GM12875 (cell line): ENCODE measurements around the gene IFT20.
A peak's percentile ranks its signal among the peaks of the same experiment; 100 is the strongest.

Source experiments
- H3K4me3 ChIP-seq: one replicate; pipeline ENCODE4 v1.5.1; 2011; ENCODE audit warnings: low read depth, low read length, control low read depth
- CTCF ChIP-seq: IDR thresholded peaks from 2 replicates; pipeline ENCODE4 v1.5.1; 2011; ENCODE audit warnings: low read depth, mild to moderate bottlenecking, control low read depth, inconsistent platforms, low read length, moderate library complexity, borderline replicate concordance; ENCODE audit not compliant: insufficient read depth

Gene IFT20

GRCh38 chr17:28335201-28335958, at the start of gene IFT20, which contains the start of gene TNFAIP1:
Gene IFT20, minus strand, starts transcription at chr17:28335472. Its CDS starts 3,487 bp downstream, at chr17:28331985.
Gene TNFAIP1, plus strand, starts transcription at chr17:28335761. Its CDS starts 3,761 bp downstream, at chr17:28339522.
- H3K4me3 ChIP-seq, result peak within 1 kb of the TSS; percentile 82
- TF ChIP-seq CTCF, result no peak

- TF ChIP-seq CTCF, result no peak
- peak overlapping the region; percentile 71 for H3K4me3 ChIP-seq
Measured at GRCh38 chr17:28385037-28385400, 49.7 kb upstream of the IFT20 start.

GRCh38 chr17:28384281-28385036, 49.2 kb upstream of the IFT20 start:
- peak overlapping the region; percentile 71 for H3K4me3 ChIP-seq

GRCh38 chr17:28381141-28381825, 46.0 kb upstream of the IFT20 start:
- H3K4me3 ChIP-seq, result peak overlapping the region; percentile 21

More at GRCh38 chr17:28384281-28385036, 49.2 kb upstream of the IFT20 start:
- no peak for TF ChIP-seq CTCF

GRCh38 chr17:28379814-28380801, 44.8 kb upstream of the IFT20 start:
- TF ChIP-seq CTCF, result no peak
- no peak overlapping the region for H3K4me3 ChIP-seq

More at GRCh38 chr17:28381141-28381825, 46.0 kb upstream of the IFT20 start:
- TF ChIP-seq CTCF, result peak; percentile 67

- peak overlapping the region; percentile 85 for H3K4me3 ChIP-seq
Measured at GRCh38 chr17:28372945-28373274, 37.6 kb upstream of the IFT20 start.

More at GRCh38 chr17:28372945-28373274, 37.6 kb upstream of the IFT20 start:
- TF ChIP-seq CTCF, result no peak
